OCI-LY1 (cell line): ENCODE data around the gene GAS2L1.

ENCODE experiments used
- CTCF ChIP-seq: fragments of 200-600 bp; sonication (generic), shearing (Covaris generic); IDR thresholded peaks from 2 replicates; pipeline ENCODE4 v1.5.1; 2017; ENCODE audit warnings: mild to moderate bottlenecking, antibody characterized with exemption, low read length, moderate library complexity, mixed read lengths
- EZH2 ChIP-seq: fragments of 200-600 bp; sonication (generic), shearing (Covaris generic); IDR thresholded peaks from 2 replicates; pipeline ENCODE4 v1.8.0; 2017; ENCODE audit warnings: borderline replicate concordance, mixed run types, mild to moderate bottlenecking, antibody characterized with exemption, low read length, moderate library complexity, mixed read lengths

- TF ChIP-seq CTCF (no peak), EZH2 (no peak)
Observed at GRCh38 chr22:29337631-29338284, 31.3 kb downstream of the GAS2L1 start.
